NCI-H82 (cell line): ENCODE measurements around the gene KIF23.
A peak's percentile ranks its signal among the peaks of the same experiment; 100 is the strongest.
"Not testable (repeated sequence)": the region's sequence is repeated elsewhere in the genome, so short reads cannot be mapped to it uniquely, and the experiment has no call there.

Experiments
- DNase-seq: peaks from one replicate; lab custom pipeline; 2025; lab: John Stamatoyannopoulos, UW

Gene KIF23

GRCh38 chr15:69435985-69436384 lies 21.8 kb downstream of the KIF23 start:
- no peak for DNase-seq

GRCh38 chr15:69436951-69437350 lies 22.8 kb downstream of the KIF23 start:
- no peak for DNase-seq

- no peak for DNase-seq
Measured at GRCh38 chr15:69439623-69440022, 25.5 kb downstream of the KIF23 start.

- DNase-seq: no peak
Measured at GRCh38 chr15:69443032-69443611, 29.0 kb downstream of the KIF23 start.

- DNase-seq: no peak
Measured at GRCh38 chr15:69444686-69445085, 30.5 kb downstream of the KIF23 start.

- no peak for DNase-seq
Measured at GRCh38 chr15:69446953-69447352, 32.8 kb downstream of the KIF23 start.

- DNase-seq: not testable (repeated sequence)
Measured at GRCh38 chr15:69450221-69450620, 36.1 kb downstream of the KIF23 start.

GRCh38 chr15:69450968-69451695 lies 37.0 kb downstream of the KIF23 start:
- DNase-seq: no peak

GRCh38 chr15:69451951-69452691 lies 38.0 kb downstream of the KIF23 start:
- peak; percentile 88 for DNase-seq

- DNase-seq: peak; percentile 98
Measured at GRCh38 chr15:69452692-69453521, 38.8 kb downstream of the KIF23 start, which contains the start of gene RPLP1. TSS of gene RPLP1 (plus strand) at chr15:69452818. CDS start at chr15:69452949, 131 bp downstream.

GRCh38 chr15:69454953-69455352 lies 40.8 kb downstream of the KIF23 start:
- no peak for DNase-seq

- peak; percentile 34 for DNase-seq
Measured at GRCh38 chr15:69456208-69457166, 42.3 kb downstream of the KIF23 start.

GRCh38 chr15:69457304-69458280 lies 43.4 kb downstream of the KIF23 start:
- DNase-seq: peak; percentile 73

GRCh38 chr15:69459066-69459465 lies 44.9 kb downstream of the KIF23 start:
- peak; percentile 31 for DNase-seq

GRCh38 chr15:69460481-69460880 lies 46.3 kb downstream of the KIF23 start:
- no peak for DNase-seq

GRCh38 chr15:69462030-69462492 lies 47.9 kb downstream of the KIF23 start:
- no peak for DNase-seq

- DNase-seq: peak; percentile 99
Measured at GRCh38 chr15:69462493-69463181, 48.5 kb downstream of the KIF23 start.

GRCh38 chr15:69463182-69463756 lies 49.1 kb downstream of the KIF23 start:
- peak; percentile 79 for DNase-seq

- DNase-seq: no peak
Measured at GRCh38 chr15:69465253-69465652, 51.1 kb downstream of the KIF23 start.
